ENCODE data around the gene FBXW5. TPM values are rescaled to one million over a fixed set of nuclear protein-coding genes. Genes with fewer than 3 reads are reported as not detected.
A peak's percentile ranks its signal among the peaks of the same experiment; 100 is the strongest.

FBXW5 gene
- 100 to 1,000 TPM; 118 to 119 TPM for total RNA-seq

DNA sequence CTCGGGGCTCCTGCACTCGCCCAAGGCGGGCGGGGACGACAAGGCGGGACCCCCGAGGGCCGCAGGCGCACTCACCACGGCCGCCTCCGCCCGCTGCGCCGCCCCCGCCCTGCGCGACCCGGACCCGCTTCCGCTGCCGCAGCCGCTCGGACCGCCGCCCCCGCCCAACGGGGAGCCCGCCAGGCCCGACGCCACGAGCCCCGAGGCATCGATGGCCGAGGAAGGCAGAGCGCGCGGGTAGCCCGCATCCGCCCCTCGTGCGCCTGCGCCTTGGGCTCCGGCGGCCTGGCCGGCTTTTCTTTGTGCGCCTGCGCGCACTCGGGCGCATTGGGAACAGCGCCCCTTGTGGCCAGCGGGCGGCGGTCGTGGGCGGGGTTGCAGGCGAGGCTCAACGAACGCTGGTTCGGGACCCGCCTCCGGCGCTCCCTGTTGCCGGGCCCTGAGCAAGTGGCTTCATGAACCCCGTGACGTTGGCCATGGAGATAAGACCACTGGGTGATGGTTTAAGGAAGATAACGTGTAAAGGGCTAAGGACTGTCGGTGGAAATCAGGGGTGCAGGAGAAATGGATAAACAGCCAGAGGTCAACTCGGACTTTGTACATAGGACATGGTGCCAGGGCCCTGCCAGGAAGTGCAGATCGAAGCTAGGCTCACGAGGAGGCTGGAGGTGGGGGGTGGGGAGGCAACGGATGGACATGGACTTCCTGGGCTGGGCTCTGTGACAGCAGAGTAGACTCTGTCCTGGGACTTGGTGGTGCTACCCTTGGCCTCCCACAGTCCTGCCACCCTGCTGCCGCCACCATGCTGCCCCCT lies at the start of gene FBXW5, which contains the start of gene C8G:
Gene FBXW5, minus strand, starts transcription at position 220 of the 814 bp plus-strand sequence. CDS start 655 bp downstream, outside the sequence.
Gene C8G, plus strand, starts transcription at position 725 of the 814 bp plus-strand sequence. Its CDS starts 78 bp downstream, at position 803.
- ChIA-PET POLR2A (interaction anchor here (0.8 to 3.9 kb wide), 14 partner anchors 15 to 137 kb away, joined by 3 to 19 read pairs (median 4); partner anchors contain the start of genes AJM1, PAXX and RABL6), CTCF (interaction anchor here (0.6 to 7.2 kb wide), 3 partner anchors 54 to 123 kb away, joined by 3 to 149 read pairs (median 6); partner anchors contain the start of gene FUT7)
- H3K4me3 Mint-ChIP-seq = peak within 1 kb of the TSS; percentile 80
- peak; percentile 96 for DNase-seq
- peaks cover 25% of the 10 kb centered on the region for H3K4me1 Mint-ChIP-seq
- H3K27ac Mint-ChIP-seq = peak within 1 kb of the TSS; percentile 77
- H3K9me3 Mint-ChIP-seq = no peaks in the 10 kb centered on the region
- H3K27me3 Mint-ChIP-seq = no peaks in the 10 kb centered on the region
- peaks cover 22% of the 10 kb centered on the region for H3K36me3 Mint-ChIP-seq (ENCODE audit: low read depth)

- peak overlapping the region; percentile 77 for H3K27ac Mint-ChIP-seq
- H3K4me3 Mint-ChIP-seq = peak overlapping the region; percentile 78
- H3K4me1 Mint-ChIP-seq = peaks cover 43% of the 10 kb centered on the region
- POLR2A ChIA-PET = interaction anchor here (0.7 to 3.7 kb wide), 20 partner anchors 10 to 265 kb away, joined by 3 to 29 read pairs (median 6); partner anchors contain the start of genes MAN1B1, PTGDS, SAPCD2 and TRAF2
- CTCF ChIA-PET = interaction anchor here (0.7 to 2.9 kb wide), 12 partner anchors 17 to 200 kb away, joined by 3 to 17 read pairs (median 5); partner anchors contain the start of genes AJM1, NPDC1 and SAPCD2
- no peak for DNase-seq
- peaks cover 24% of the 10 kb centered on the region for H3K27me3 Mint-ChIP-seq
- no peaks in the 10 kb centered on the region for H3K9me3 Mint-ChIP-seq
- H3K36me3 Mint-ChIP-seq (ENCODE audit: low read depth) = peaks cover 12% of the 10 kb centered on the region
These were observed 48.4 kb upstream of the FBXW5 start for GRCh38 chr9:136992819-136993369.

DNA sequence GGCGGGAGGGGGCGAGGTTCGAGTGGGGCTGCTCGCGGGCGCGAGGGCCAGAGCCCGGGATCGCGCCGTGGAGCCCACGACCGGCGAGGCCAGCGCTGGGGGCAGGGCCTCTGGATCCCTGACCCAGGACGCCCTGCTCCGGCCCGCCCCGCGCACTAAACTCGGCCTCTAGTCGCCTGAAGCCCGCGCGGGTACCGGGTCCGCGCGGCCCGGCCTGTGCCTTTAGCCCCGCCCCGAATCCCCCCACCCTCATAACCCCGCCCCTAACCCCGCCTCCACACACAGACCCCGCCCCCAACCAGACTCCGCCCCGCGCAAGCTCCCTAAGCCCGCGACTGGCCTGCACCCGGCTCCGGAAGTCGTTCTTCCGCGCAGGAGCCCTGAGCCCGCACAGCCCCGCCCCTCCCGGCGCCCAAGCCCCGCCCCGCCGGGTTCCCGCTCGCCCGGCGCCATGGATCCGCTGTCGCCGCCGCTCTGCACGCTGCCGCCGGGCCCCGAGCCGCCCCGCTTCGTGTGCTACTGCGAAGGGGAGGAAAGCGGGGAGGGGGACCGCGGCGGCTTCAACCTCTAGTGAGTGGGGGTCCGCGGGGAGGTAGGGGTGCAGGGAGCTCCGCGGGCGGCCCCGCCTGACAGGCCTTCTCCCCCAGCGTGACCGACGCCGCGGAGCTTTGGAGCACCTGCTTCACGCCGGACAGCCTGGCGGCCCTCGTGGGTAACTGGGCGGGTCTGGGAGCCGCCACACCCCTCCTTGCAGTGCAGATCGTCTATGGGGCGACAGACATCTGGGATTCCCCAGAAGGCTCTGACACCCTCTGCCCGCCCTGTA lies 47.7 kb upstream of the FBXW5 start, which contains the start of gene PAXX:
Gene PAXX, plus strand, starts transcription at position 430 of the 826 bp plus-strand sequence. Its CDS starts 22 bp downstream, at position 452.
- ChIA-PET POLR2A (interaction anchor here (0.6 to 3.7 kb wide), 24 partner anchors 8 to 264 kb away, joined by 3 to 29 read pairs (median 5); partner anchors contain the start of genes FBXW5, MAN1B1, PTGDS and SAPCD2), CTCF (interaction anchor here (0.6 to 2.9 kb wide), 15 partner anchors 14 to 290 kb away, joined by 3 to 17 read pairs (median 4); partner anchors contain the start of genes AJM1, NPDC1 and SAPCD2)
- H3K27ac Mint-ChIP-seq = peak within 1 kb of the TSS; percentile 81
- H3K4me1 Mint-ChIP-seq = peaks cover 36% of the 10 kb centered on the region
- H3K4me3 Mint-ChIP-seq = peak within 1 kb of the TSS; percentile 78
- H3K9me3 Mint-ChIP-seq = no peaks in the 10 kb centered on the region
- peak; percentile 95 for DNase-seq
- H3K27me3 Mint-ChIP-seq = peaks cover 27% of the 10 kb centered on the region
- peaks cover 10% of the 10 kb centered on the region for H3K36me3 Mint-ChIP-seq (ENCODE audit: low read depth)

DNA sequence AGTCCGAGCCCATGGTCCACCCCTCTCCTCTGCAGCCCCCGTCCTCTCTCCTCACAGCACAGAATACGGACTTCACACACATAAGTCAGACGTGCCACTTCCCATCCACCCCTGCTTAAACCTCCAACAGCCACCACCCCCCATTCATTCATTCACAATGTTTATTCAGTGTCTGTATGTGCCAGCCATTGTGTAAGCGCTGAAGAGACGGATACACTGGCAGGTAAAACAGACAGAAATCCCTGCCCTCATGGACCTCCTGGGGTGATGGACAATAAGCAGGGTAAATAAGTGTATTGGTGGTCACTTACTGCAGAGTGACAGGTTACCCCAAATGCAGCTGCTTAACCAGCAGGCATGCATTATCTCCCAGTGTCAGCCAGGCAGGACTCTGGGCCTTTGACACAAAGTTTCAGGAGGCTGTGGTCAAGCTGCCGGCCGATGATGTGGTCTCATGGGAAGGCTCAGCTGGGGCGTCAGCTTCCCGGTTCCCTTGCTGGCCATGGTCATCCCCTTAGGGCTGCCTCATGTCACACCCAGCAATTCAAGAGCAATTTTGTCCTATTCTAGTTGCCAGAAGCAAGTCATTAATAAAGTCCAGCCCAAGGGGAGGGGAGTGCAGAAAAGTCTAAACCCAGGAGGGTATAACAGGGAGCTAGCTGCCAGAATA lies 45.8 kb upstream of the FBXW5 start:
- Mint-ChIP-seq H3K36me3 (ENCODE audit: low read depth) (peaks cover 10% of the 10 kb centered on the region), H3K27me3 (peaks cover 34% of the 10 kb centered on the region), H3K4me3 (peak overlapping the region; percentile 51), H3K27ac (peak overlapping the region; percentile 65), H3K4me1 (peaks cover 24% of the 10 kb centered on the region), H3K9me3 (no peaks in the 10 kb centered on the region)
- DNase-seq = no peak
- CTCF ChIA-PET = interaction anchor here (0.6 kb wide), 1 partner anchor 112 kb away, joined by 4 read pairs; no protein-coding TSS in a partner anchor
- POLR2A ChIA-PET = interaction anchor here (2.3 to 3.7 kb wide), 2 partner anchors 13 to 27 kb away, joined by 7 to 29 read pairs; partner anchors contain the start of gene PTGDS

- Mint-ChIP-seq H3K27ac (no peak overlapping the region), H3K9me3 (no peaks in the 10 kb centered on the region), H3K27me3 (peaks cover 41% of the 10 kb centered on the region)
These were observed 44.3 kb upstream of the FBXW5 start for GRCh38 chr9:136988872-136989271.

GRCh38 chr9:136985853-136986252 lies 41.3 kb upstream of the FBXW5 start:
- Mint-ChIP-seq H3K4me1 (peaks cover 8% of the 10 kb centered on the region), H3K27me3 (peaks cover 46% of the 10 kb centered on the region), H3K9me3 (no peaks in the 10 kb centered on the region), H3K36me3 (ENCODE audit: low read depth) (peaks cover 3% of the 10 kb centered on the region), H3K27ac (no peak overlapping the region), H3K4me3 (no peak overlapping the region)
- POLR2A ChIA-PET = interaction anchor here (1.1 to 1.7 kb wide), 3 partner anchors 10 to 41 kb away, joined by 3 to 5 read pairs (median 3); partner anchors contain the start of gene CLIC3
- no peak for DNase-seq
- CTCF ChIA-PET = no interaction called here

More at GRCh38 chr9:136988872-136989271, 44.3 kb upstream of the FBXW5 start:
- DNase-seq = no peak
- Mint-ChIP-seq H3K36me3 (ENCODE audit: low read depth) (peaks cover 9% of the 10 kb centered on the region), H3K4me1 (peaks cover 22% of the 10 kb centered on the region), H3K4me3 (no peak overlapping the region)
- ChIA-PET CTCF (interaction anchor here (0.8 to 1.7 kb wide), 3 partner anchors 14 to 79 kb away, joined by 3 to 8 read pairs (median 5); no protein-coding TSS in a partner anchor), POLR2A (interaction anchor here (0.6 to 1.4 kb wide), 3 partner anchors 11 to 98 kb away, joined by 3 read pairs; partner anchors contain the start of gene MAN1B1)

DNA sequence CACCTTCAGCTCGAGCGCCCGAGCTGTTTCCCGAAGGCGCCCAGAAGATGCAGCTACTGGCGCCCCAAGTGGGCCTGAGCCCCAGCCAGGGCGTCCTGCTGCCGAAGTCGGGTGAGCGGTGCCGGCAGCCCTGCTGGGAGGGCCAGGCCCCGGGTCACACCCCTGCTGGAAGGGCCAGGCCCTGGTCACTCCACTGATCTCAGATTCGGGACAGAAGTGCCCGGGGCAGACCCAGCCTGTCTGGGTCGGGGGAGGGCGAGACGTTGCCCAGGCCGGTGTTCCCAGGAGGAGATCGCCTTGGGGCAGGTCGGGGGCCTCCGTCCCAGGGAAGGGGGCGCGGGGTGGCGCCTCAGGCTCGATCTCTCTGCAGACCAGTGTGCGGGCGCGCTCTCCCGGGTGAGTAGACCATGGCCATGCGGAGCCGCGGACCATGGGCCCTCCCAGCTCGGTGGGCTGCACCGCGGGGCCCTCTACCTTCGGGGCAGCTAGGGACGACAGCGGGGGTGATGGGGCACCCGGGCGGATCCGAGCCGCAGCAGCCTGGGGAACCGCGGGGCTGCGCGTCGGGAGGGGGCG lies 40.6 kb upstream of the FBXW5 start:
- peaks cover 3% of the 10 kb centered on the region for H3K36me3 Mint-ChIP-seq (ENCODE audit: low read depth)
- peaks cover 4% of the 10 kb centered on the region for H3K4me1 Mint-ChIP-seq
- H3K9me3 Mint-ChIP-seq = no peaks in the 10 kb centered on the region
- peaks cover 41% of the 10 kb centered on the region for H3K27me3 Mint-ChIP-seq
- H3K27ac Mint-ChIP-seq = no peak overlapping the region
- ChIA-PET POLR2A (interaction anchor here (1.7 kb wide), 1 partner anchor 11 kb away, joined by 5 read pairs; the partner anchor contains the start of gene CLIC3), CTCF (interaction anchor here (0.7 kb wide), 1 partner anchor 19 kb away, joined by 3 read pairs; no protein-coding TSS in a partner anchor)
- no peak for DNase-seq
- no peak overlapping the region for H3K4me3 Mint-ChIP-seq

DNA sequence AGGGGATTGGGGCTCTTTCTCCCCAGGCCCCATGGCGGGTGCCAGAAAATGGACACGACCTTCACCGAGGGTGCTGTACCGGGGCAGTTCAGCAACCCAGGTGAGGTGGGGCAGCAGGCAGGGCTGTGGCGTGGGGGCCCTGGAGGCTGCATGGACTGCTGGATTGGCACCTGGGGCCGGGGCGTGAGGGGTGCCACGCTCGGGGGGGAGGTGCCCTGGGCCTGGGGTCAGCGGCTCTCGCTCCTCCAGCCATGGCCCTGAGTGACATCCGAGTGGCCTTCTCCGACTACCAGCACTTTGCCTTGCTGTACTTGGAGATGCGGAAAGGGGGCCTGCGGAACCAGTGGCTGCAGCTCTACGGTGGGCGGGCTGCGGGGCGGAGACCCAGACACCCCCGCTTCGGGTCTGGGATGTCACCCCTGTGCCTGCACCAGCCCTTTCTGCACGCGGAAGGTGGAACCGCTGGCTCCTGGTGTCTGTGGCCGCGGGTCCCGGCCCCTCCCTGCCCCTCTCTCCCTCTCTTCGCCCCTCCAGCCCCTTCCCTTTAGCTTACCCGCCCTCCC lies 40.0 kb upstream of the FBXW5 start:
- H3K27me3 Mint-ChIP-seq = peaks cover 35% of the 10 kb centered on the region
- no peak overlapping the region for H3K27ac Mint-ChIP-seq
- H3K4me3 Mint-ChIP-seq = no peak overlapping the region
- no peaks in the 10 kb centered on the region for H3K9me3 Mint-ChIP-seq
- peaks cover 4% of the 10 kb centered on the region for H3K4me1 Mint-ChIP-seq
- DNase-seq = no peak
- ChIA-PET POLR2A (interaction anchor here (1.7 kb wide), 1 partner anchor 11 kb away, joined by 5 read pairs; the partner anchor contains the start of gene CLIC3), CTCF (interaction anchor here (0.7 kb wide), 1 partner anchor 19 kb away, joined by 3 read pairs; no protein-coding TSS in a partner anchor)
- H3K36me3 Mint-ChIP-seq (ENCODE audit: low read depth) = peaks cover 3% of the 10 kb centered on the region

DNA sequence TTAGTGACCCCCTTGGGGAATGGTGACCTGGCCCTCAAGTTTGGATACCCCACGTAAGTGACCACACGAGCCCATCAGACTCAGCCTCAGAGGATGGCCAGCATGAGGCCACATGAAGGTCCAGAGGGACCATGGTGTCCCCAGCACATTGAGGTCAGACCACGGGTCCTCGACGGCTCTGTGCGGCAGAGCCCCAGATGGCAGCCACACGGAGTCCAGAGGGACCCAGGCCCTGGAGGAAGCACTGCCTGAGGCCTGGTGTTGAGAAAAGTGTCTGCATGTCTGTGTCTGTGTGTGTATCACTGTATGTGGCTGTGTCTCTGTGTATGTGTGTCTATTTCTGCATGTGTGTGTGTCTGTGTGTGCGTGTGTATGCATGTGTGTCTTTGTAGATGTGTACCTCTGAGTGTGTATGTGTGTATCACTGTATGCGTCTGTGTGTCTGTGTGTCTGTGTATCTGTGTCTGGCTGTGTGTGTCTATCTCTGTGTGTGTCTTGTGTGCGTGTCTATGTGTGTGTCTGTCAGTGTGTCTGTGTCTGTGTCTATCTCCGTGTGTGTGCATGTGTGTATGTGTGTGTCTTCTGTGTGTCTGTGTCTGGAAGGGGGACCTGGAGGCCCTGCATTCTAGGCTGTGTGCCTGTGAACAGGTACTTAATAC lies 39.2 kb upstream of the FBXW5 start:
- H3K4me1 Mint-ChIP-seq = peaks cover 4% of the 10 kb centered on the region
- DNase-seq = no peak
- POLR2A ChIA-PET = no interaction called here
- CTCF ChIA-PET = no interaction called here
- H3K27me3 Mint-ChIP-seq = peaks cover 30% of the 10 kb centered on the region
- no peak overlapping the region for H3K4me3 Mint-ChIP-seq
- H3K36me3 Mint-ChIP-seq (ENCODE audit: low read depth) = peaks cover 3% of the 10 kb centered on the region
- H3K27ac Mint-ChIP-seq = no peak overlapping the region
- no peaks in the 10 kb centered on the region for H3K9me3 Mint-ChIP-seq

- Mint-ChIP-seq H3K27ac (no peak overlapping the region), H3K4me1 (peaks cover 4% of the 10 kb centered on the region), H3K9me3 (no peaks in the 10 kb centered on the region), H3K27me3 (peaks cover 26% of the 10 kb centered on the region), H3K36me3 (ENCODE audit: low read depth) (peaks cover 3% of the 10 kb centered on the region), H3K4me3 (no peak overlapping the region)
- ChIA-PET CTCF (no interaction called here), POLR2A (no interaction called here)
- no peak for DNase-seq
These were observed 38.6 kb upstream of the FBXW5 start for GRCh38 chr9:136983167-136983566.
